SK-N-SH (cell line): ENCODE results near the gene THADA. TPM values are rescaled to one million over a fixed set of nuclear protein-coding genes. Genes with fewer than 3 reads are reported as not detected.
"Not testable (repeated sequence)": the region's sequence is repeated elsewhere in the genome, so short reads cannot be mapped to it uniquely, and the experiment has no call there.

ENCODE experiments used
- CTCF ChIA-PET: fragments of 300-600, 350-600 bp; formaldehyde crosslinking; extraction: SDS; loops from one replicate; lab custom pipeline; 2021; lab: Yijun Ruan, JAX
- POLR2A ChIA-PET: fragments of 350-600 bp; sonication (Branson Sonifier 250); formaldehyde crosslinking; extraction: SDS; loops from one replicate; lab custom pipeline; 2020; ENCODE audit warnings: antibody characterized with exemption, inconsistent platforms; lab: Yijun Ruan, JAX
- DNase-seq: peaks from one replicate; pipeline ENCODE4 v3.0.0; 2012
- H2AFZ ChIP-seq: fragments of 200-600 bp; sonication (generic); 2 replicates; pipeline ENCODE4 v1.8.1; 2016; ENCODE audit warnings: antibody characterized with exemption, mild to moderate bottlenecking, low read depth
- H3F3A ChIP-seq: fragments of 200-600 bp; sonication (generic); replicated peaks from 2 replicates; pipeline ENCODE3; 2016; ENCODE audit warnings: antibody characterized with exemption, mild to moderate bottlenecking; ENCODE audit not compliant: insufficient read depth
- H3K27ac ChIP-seq, 2 experiments: fragments of 200-500 bp in 1 of 2; fragments of 200-600 bp in 1 of 2; sonication (Bioruptor generic) in 1 of 2; sonication (generic), shearing (Covaris generic) in 1 of 2; 2 replicates each; pipeline versions ENCODE4 v1.5.1 to v1.6.1; 2014 to 2016; ENCODE audit warnings: low read depth in 2 of 2, inconsistent platforms in 1 of 2, low read length in 1 of 2, mild to moderate bottlenecking in 1 of 2, mixed read lengths in 1 of 2
- H3K27me3 ChIP-seq: fragments of 200-600 bp; sonication (generic), shearing (Covaris generic); 2 replicates; pipeline ENCODE4 v1.6.1; 2016; ENCODE audit warnings: mixed run types; ENCODE audit not compliant: insufficient read depth
- H3K36me3 ChIP-seq, 2 experiments: fragments of 200-500 bp in 1 of 2; fragments of 200-600 bp in 1 of 2; sonication (Bioruptor generic) in 1 of 2; sonication (generic) in 1 of 2; replicated peaks in 1 of 2; 2 replicates each; pipeline versions ENCODE3 to v1.5.1; 2014 to 2016; ENCODE audit warnings: low read length in 1 of 2, mild to moderate bottlenecking in 1 of 2; ENCODE audit not compliant: insufficient read depth in 2 of 2, control insufficient read depth in 1 of 2
- H3K4me1 ChIP-seq, 2 experiments: fragments of 200-500 bp in 1 of 2; fragments of 200-600 bp in 1 of 2; sonication (Bioruptor generic) in 1 of 2; sonication (generic), shearing (Covaris generic) in 1 of 2; 2 replicates each; pipeline versions ENCODE4 v1.5.1 to v1.6.1; 2014 to 2016; ENCODE audit warnings: low read depth in 1 of 2, low read length in 1 of 2, mixed run types in 1 of 2; ENCODE audit not compliant: insufficient read depth in 2 of 2, control insufficient read depth in 1 of 2
- H3K4me2 ChIP-seq: fragments of 200-600 bp; sonication (generic), shearing (Covaris generic); 2 replicates; pipeline ENCODE4 v1.6.1; 2017; ENCODE audit warnings: mixed run types
- H3K4me3 ChIP-seq, 2 experiments: fragments of 200-500 bp in 1 of 2; fragments of 200-600 bp in 1 of 2; sonication (Bioruptor generic) in 1 of 2; sonication (generic), shearing (Covaris generic) in 1 of 2; 2 replicates each; pipeline versions ENCODE4 v1.5.1 to v1.8.1; 2014 to 2016; ENCODE audit warnings: low read depth in 2 of 2, inconsistent platforms in 1 of 2, low read length in 1 of 2, mild to moderate bottlenecking in 1 of 2, mixed read lengths in 1 of 2, moderate library complexity in 1 of 2
- H3K79me2 ChIP-seq: fragments of 200-600 bp; sonication (generic); 2 replicates; pipeline ENCODE4 v1.8.1; 2017; ENCODE audit warnings: mild to moderate bottlenecking; ENCODE audit not compliant: insufficient read depth
- H3K9ac ChIP-seq: fragments of 200-600 bp; sonication (generic); 2 replicates; pipeline ENCODE4 v1.6.1; 2017; ENCODE audit warnings: mixed run types
- H3K9me2 ChIP-seq: fragments of 200-600 bp; sonication (generic); 2 replicates; pipeline ENCODE4 v1.6.1; 2017; ENCODE audit warnings: mixed run types
- H3K9me3 ChIP-seq: fragments of 200-600 bp; sonication (generic); 2 replicates; pipeline ENCODE4 v1.6.1; 2017; ENCODE audit warnings: mixed run types, mild to moderate bottlenecking, moderate library complexity
- H4K20me1 ChIP-seq: fragments of 200-600 bp; sonication (generic); 2 replicates; pipeline ENCODE4 v1.6.1; 2017; ENCODE audit warnings: mild to moderate bottlenecking, mixed run types; ENCODE audit not compliant: insufficient read depth
- CTCF ChIP-seq: fragments of 200-600 bp; sonication (generic); IDR thresholded peaks from 2 replicates; pipeline ENCODE4 v1.6.1; 2017; ENCODE audit warnings: antibody characterized with exemption, mild to moderate bottlenecking, moderate library complexity
- ELF1 ChIP-seq: IDR thresholded peaks from 2 replicates; pipeline ENCODE4 v1.4.0; 2012
- EZH2phosphoT487 ChIP-seq: fragments of 200-600 bp; sonication (generic); IDR thresholded peaks from 2 replicates; pipeline ENCODE4 v1.6.1; 2017; ENCODE audit warnings: low read depth, mixed run types, mild to moderate bottlenecking, antibody characterized with exemption, moderate library complexity, borderline replicate concordance
- FOXJ3 ChIP-seq: sonication (generic); formaldehyde crosslinking; IDR thresholded peaks from 2 replicates; pipeline ENCODE4 v1.5.1; 2020; ENCODE audit warnings: mild to moderate bottlenecking, missing genetic modification reagents
- FOXM1 ChIP-seq: IDR thresholded peaks from 2 replicates; pipeline ENCODE4 v1.4.0; 2012; ENCODE audit warnings: low read depth, mild to moderate bottlenecking
- MEF2A ChIP-seq: IDR thresholded peaks from 2 replicates; pipeline ENCODE4 v1.4.0; 2012; ENCODE audit warnings: low read depth, borderline replicate concordance
- MXI1 ChIP-seq: IDR thresholded peaks from 2 replicates; pipeline ENCODE4 v1.6.1; 2012; ENCODE audit warnings: mild to moderate bottlenecking, low read depth, low read length, improper control_type of control experiment
- NRF1 ChIP-seq: IDR thresholded peaks from 2 replicates; pipeline ENCODE4 v1.6.1; 2012; ENCODE audit warnings: low read depth, mild to moderate bottlenecking, low read length
- RCOR1 ChIP-seq: fragments of 150-350 bp; IDR thresholded peaks from 2 replicates; pipeline ENCODE4 v1.6.1; 2017; ENCODE audit warnings: antibody characterized with exemption, low read length
- SMC3 ChIP-seq: IDR thresholded peaks from 2 replicates; pipeline ENCODE4 v1.6.1; 2012; ENCODE audit warnings: low read depth, low read length, improper control_type of control experiment
- TAF1 ChIP-seq: IDR thresholded peaks from 2 replicates; pipeline ENCODE4 v1.6.1; 2012; ENCODE audit warnings: low read depth, mild to moderate bottlenecking, low read length, moderate library complexity, borderline replicate concordance
- TEAD4 ChIP-seq: IDR thresholded peaks from 2 replicates; pipeline ENCODE4 v1.4.0; 2012; ENCODE audit warnings: mild to moderate bottlenecking, borderline replicate concordance; ENCODE audit not compliant: insufficient read depth
- ZBTB33 ChIP-seq: IDR thresholded peaks from 2 replicates; pipeline ENCODE4 v1.4.0; 2012; ENCODE audit warnings: low read depth, borderline replicate concordance
- WGBS: methylation state at CpG from one replicate; pipeline ENCODE4 v1.1.6; 2017; ENCODE audit warnings: low lambda C conversion rate; 5-methylcytosine and 5-hydroxymethylcytosine counted together
- polyA plus RNA-seq, 3 experiments: library from polyadenylated mRNA; depleted of rRNA; stranded (reverse); fragments of >200 nt; gene quantifications; 2 replicates each; pipeline ENCODE4 v1.2.3, GENCODE V29; 2012

The THADA gene
- polyA plus RNA-seq, 1 of the 3 experiments (the other 2 are of a cell fraction) = 25.6 TPM

GRCh38 chr2:43446755-43447154, 149.1 kb downstream of the THADA start:
- H3K79me2 ChIP-seq, H4K20me1 ChIP-seq, H3K27me3 ChIP-seq, H3K4me1 ChIP-seq, H3K4me2 ChIP-seq, H3K36me3 ChIP-seq, H2AFZ ChIP-seq, H3K9ac ChIP-seq, H3K9me2 ChIP-seq, H3F3A ChIP-seq, H3K9me3 ChIP-seq, H3K27ac ChIP-seq, H3K4me3 ChIP-seq, DNase-seq: not testable (repeated sequence)
- WGBS = 88% methylated on average over 4 of the region's 4 CpGs
- POLR2A ChIA-PET = interaction anchor here (0.6 kb wide), 1 partner anchor 102 kb away, joined by 7 read pairs; no protein-coding TSS in a partner anchor
- CTCF ChIA-PET = interaction anchor here (1.1 to 1.9 kb wide), 3 partner anchors 9 to 72 kb away, joined by 3 to 5 read pairs (median 4); no protein-coding TSS in a partner anchor
- TF ChIP-seq CTCF = peak; percentile 14; the same call in 1 of the 2 replicates

- TF ChIP-seq ELF1 (no peak), ZBTB33 (no peak), TEAD4 (no peak), MXI1 (no peak), FOXJ3 (CRISPR knock-in tag) (no peak), NRF1 (no peak), EZH2phosphoT487 (no peak), FOXM1 (no peak), MEF2A (no peak), RCOR1 (no peak), SMC3 (no peak), TAF1 (no peak)
- POLR2A ChIA-PET = no interaction called here
- Histone ChIP-seq H3F3A (no peaks in the 10 kb centered on the region), H3K4me3 (no peak overlapping the region), H3K27ac (no peak overlapping the region), H3K4me2 (no peak overlapping the region), H3K27me3 (no peaks in the 10 kb centered on the region), H2AFZ (no peak overlapping the region), H4K20me1 (no peaks in the 10 kb centered on the region), H3K4me1 (peaks cover 0 to 6% of the 10 kb centered on the region in 2 experiments; a peak in 2 of 4 replicates), H3K36me3 (peaks cover 8 to 9% of the 10 kb centered on the region in 2 experiments), H3K9me3 (peaks cover 3% of the 10 kb centered on the region; the same call in 1 of the 2 replicates), H3K79me2 (no peaks in the 10 kb centered on the region), H3K9ac (no peak overlapping the region), H3K9me2 (no peaks in the 10 kb centered on the region)
- WGBS = 95% methylated on average over 2 of the region's 2 CpGs
- no peak for DNase-seq
- CTCF ChIA-PET = interaction anchor here (1.0 to 1.9 kb wide), 4 partner anchors 9 to 71 kb away, joined by 3 to 5 read pairs (median 4); no protein-coding TSS in a partner anchor
These were observed 150.1 kb downstream of the THADA start for GRCh38 chr2:43445781-43446180.
